GM19468 (cell line): ENCODE measurements around the gene MMP7.
"Not testable (repeated sequence)": the region's sequence is repeated elsewhere in the genome, so short reads cannot be mapped to it uniquely, and the experiment has no call there.

Source experiments
- ATAC-seq: cut with Tn5 transposase; IDR thresholded peaks from one replicate; pipeline ENCODE4 v1.9.1; 2021; ENCODE audit warnings: mild to moderate bottlenecking, moderate library complexity, moderate number of reproducible peaks; ENCODE audit not compliant: unreplicated experiment; ENCODE audit errors: extremely low read depth

The MMP7 gene

DNA sequence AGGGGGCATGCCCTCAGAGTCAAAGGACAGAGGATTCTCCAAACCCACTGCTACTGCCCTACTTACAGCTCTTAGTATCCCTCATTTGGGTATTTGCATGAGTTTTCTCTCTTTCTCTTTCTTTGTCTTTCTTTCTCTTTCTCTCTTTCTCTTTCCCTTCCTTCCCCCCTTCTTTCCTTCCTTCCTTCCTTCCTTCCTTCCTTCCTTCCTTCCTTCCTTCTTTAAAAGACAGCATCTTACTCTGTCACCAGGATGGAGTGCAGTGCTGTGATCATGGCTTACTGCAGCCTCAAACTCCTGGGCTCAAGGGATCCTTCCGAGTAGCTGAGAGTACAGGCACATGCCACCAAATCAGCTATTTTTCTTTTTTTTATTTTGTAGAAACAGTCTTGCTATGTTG, 14.0 kb upstream of the MMP7 start:
- no peak for ATAC-seq

- no peak for ATAC-seq
Observed at GRCh38 chr11:102539567-102539966, 9.0 kb upstream of the MMP7 start.

GRCh38 chr11:102538932-102539331, 8.4 kb upstream of the MMP7 start:
- ATAC-seq: no peak

GRCh38 chr11:102534261-102534872, 3.8 kb upstream of the MMP7 start:
- no peak for ATAC-seq

DNA sequence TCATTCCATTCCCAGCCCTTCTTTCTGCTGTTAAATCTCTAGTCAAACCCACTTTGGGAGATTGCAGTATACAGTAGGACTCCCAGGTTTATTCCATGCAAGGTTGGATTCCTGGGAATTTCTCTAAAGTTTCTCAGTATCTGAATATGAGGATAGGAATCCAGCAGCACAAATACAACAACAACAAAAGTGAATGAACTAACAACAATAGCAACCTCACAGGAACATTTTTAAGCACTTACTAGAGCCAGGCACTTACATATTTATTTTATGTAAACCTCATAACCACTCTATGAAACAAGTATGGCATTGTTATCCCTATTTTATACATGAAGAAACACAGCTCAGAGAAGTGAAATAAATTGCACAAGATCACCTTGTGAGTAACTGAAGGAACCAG, 1.9 kb downstream of the MMP7 start:
- no peak for ATAC-seq

GRCh38 chr11:102527684-102528083, 2.9 kb downstream of the MMP7 start:
- ATAC-seq: no peak

GRCh38 chr11:102527041-102527440, 3.5 kb downstream of the MMP7 start:
- no peak for ATAC-seq

DNA sequence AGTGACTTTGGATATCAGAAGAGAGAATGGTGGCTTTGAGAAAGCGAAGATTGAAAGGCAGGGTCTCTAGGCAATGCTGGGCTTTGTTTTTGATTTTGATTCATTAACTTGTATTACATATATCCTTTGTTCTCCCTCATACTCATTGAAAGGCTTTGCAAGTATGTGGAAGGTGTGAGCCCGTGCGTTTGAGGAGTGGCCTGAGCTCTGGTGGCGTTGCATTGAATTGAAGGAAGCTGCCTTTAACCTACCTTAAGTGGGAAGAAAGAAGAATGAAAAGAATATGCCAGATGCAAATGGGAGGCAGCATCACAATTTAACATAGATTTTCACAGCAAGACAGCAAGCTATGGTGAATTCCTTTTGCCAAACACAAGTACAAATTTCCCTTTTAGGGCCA, 6.7 kb downstream of the MMP7 start:
- no peak for ATAC-seq

DNA sequence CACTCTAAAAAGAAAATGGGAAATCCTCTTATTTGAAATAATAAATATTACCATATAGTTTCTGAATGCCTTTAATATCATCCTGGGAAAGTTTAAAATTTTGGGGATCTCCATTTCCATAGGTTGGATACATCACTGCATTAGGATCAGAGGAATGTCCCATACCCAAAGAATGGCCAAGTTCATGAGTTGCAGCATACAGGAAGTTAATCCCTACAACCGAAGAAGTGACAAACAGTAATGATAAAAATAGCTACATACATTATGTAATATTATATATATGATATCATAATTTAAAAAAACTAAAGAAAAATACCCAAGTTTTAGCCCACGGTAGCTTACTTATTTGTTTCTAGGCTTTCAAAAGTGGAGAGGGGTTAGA, 7.4 kb downstream of the MMP7 start:
- no peak for ATAC-seq

GRCh38 chr11:102522312-102523188, 8.0 kb downstream of the MMP7 start:
- no peak for ATAC-seq

DNA sequence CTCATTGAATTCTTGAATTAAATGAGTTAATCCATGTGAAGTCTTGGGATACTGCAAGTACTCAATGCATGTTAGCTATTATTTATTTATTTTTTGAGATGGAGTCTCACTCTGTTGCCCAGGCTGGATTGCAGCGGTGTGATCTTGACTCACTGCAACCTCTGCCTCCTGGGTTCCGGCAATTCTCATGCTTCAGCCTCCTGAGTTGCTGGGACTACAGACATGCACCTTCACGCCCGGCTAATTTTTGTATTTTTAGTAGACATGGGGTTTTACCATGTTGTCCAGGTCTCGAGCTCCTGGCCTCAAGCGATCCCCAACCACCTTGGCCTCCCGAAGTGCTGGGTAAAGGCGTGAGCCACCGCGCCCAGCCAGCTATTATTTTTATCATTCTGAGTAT, 9.4 kb downstream of the MMP7 start:
- ATAC-seq: no peak

GRCh38 chr11:102520514-102520913, 10.0 kb downstream of the MMP7 start:
- ATAC-seq: no peak

- no peak for ATAC-seq
Observed at GRCh38 chr11:102518296-102519094, 12.1 kb downstream of the MMP7 start.

DNA sequence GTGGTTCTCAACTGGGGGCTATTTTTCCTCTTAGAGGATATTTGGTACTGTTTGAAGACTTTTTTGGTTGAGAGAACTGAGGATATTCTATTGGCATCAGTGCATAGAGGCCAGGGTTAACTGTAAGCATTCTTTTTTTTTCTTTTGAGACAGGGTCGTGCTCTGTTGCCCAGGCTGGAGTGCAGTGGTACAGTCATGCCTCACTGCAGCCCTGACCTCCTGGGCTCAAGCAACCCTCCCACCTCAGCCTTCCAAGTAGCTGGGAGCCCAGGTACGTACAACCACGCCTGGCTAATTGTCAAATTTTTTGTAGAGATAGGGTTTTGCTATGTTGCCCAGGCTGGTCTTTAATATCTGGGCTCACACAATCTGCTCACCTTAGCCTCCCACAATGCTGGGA, 12.9 kb downstream of the MMP7 start:
- no peak for ATAC-seq

DNA sequence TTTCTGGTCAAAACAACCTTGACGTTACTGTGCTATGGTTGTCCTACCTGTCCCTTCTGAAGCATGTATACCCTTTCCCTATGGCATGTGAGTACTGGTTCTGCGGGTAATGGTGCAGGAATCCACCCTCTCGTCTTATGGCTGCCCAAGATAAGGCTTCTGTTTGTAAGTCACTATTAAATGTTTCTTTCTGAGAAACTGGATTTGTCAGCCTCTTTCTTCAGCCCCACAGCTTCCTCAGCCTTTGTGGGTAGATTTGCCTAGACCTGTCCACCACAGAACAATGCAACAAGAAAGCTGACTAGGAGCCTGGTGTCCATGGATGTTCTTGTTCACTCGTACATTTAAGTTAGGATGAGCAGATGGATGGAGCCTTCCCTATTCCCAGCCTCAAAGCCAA, 14.4 kb downstream of the MMP7 start:
- ATAC-seq: no peak

DNA sequence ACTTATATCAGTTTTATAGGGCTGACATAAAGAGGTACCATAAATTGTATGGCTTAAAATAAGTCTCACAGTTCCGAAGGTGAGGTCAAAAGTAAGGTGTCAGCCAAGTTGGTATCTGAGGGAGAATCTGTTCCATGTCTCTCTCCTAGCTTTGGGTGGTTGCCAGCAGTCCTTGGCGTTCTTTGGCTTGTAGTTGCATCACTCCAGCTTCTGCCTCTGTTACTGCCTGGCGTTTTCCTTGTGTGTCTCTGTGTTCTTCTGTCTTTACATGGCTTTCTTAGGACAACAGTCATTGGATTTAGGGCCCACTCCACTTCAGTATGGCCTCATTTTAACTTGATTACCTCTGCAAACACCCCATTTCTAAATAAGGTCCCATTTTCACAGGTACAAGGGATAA, 16.7 kb downstream of the MMP7 start:
- no peak for ATAC-seq

DNA sequence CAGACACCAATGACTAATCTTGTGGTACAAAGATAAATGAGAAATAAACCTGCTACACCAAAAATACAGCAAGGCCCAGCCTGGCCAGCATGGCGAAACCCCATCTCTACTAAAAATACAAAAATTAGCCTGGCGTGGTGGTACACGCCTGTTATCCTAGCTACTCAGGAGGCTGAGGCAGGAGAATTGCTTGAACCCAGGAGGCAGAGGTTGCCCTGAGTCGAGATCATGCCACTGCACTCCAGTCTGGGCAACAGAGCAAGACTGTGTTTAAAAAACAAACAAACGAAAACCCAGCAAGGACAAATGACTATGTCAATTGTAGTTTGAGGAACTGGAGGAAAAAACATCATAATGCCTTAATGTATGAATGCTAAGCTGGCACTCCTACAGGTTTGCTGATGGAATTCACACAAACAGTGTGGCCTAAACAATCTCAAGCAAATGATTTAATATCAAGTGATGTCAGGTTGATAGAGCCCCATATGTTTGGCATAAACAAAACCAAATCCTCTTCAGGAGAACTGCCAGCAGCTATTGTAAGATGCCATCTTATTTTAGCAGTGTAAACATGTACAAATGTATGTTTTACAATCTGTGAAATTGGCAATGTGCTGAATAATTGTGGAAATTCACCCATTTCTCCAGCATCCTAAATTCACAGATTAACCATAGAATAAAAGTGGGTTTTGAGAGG, 20.0 kb downstream of the MMP7 start:
- ATAC-seq: no peak

GRCh38 chr11:102502831-102503230, 27.7 kb downstream of the MMP7 start:
- not testable (repeated sequence) for ATAC-seq

DNA sequence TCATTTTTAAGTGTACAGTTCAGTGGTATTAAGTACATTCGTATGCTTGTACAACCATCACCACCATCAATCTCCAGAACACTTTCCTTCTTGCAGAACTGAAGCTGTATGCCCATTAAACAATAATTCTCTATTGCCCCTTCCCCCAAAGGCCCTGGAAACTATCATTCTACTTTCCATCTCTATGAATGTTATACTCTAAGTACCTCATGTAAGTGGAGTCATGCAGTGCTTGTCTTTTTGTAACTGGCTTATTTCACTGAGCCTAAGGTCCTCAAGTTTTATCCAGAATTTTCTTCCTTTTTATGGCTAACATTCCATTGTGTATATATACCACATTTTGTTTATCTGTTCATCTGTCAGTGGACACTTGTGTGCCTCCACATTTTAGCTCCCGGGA, 29.7 kb downstream of the MMP7 start:
- ATAC-seq: no peak

DNA sequence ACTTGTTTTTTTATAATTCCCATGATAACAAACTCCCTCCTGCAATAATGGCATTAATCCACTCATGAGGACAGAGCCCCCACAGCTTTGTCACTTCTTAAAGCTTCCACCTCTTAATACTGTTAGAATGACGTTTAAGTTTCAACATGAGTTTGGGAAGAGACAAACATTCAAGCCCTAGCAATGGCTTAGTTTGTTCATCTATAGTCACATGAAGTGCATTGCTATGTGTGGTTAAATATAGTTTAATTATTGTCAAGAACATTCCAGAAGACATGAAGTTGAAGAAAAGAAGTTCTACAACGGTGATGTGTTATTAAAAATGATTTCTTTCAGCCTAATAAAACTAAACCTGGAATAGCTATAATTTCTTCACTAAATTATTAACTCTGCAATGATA, 30.6 kb downstream of the MMP7 start:
- ATAC-seq: no peak

- no peak for ATAC-seq
Observed at GRCh38 chr11:102499151-102499550, 31.4 kb downstream of the MMP7 start.
